Tibial nerve (tissue), 4 donors: Measurements from ENCODE around the gene KCNH8. TPM values are rescaled to one million over a fixed set of nuclear protein-coding genes. Genes with fewer than 3 reads are reported as not detected.
"Not testable (repeated sequence)": the region's sequence is repeated elsewhere in the genome, so short reads cannot be mapped to it uniquely, and the experiment has no call there.

Source experiments
- DNase-seq, 2 donors: peaks; one replicate each; pipeline ENCODE4 v3.0.0-alpha.2; 2019; ENCODE audit warnings: low spot score in 2 of 2
- H3K27ac ChIP-seq, 4 donors: fragments of 200-600 bp; sonication (generic) in 3 of 4; one replicate each; pipeline ENCODE4 v1.5.1; 2017 to 2019; ENCODE audit warnings: mild to moderate bottlenecking in 1 of 4
- H3K27me3 ChIP-seq, 2 donors: fragments of 200-600 bp; sonication (generic) in 1 of 2; one replicate each; pipeline versions ENCODE4 v1.5.1 to v1.6.0; 2017 to 2019
- H3K36me3 ChIP-seq, 3 donors: fragments of 200-600 bp; sonication (generic); one replicate each; pipeline ENCODE4 v1.5.1; 2018 to 2019
- H3K4me1 ChIP-seq, 4 donors: fragments of 200-600 bp; sonication (generic) in 3 of 4; one replicate each; pipeline ENCODE4 v1.5.1; 2017 to 2019
- H3K4me3 ChIP-seq, 4 donors: fragments of 200-600 bp; sonication (generic) in 3 of 4; one replicate each; pipeline ENCODE4 v1.5.1; 2017 to 2019; ENCODE audit warnings: mild to moderate bottlenecking in 1 of 4, moderate library complexity in 1 of 4
- H3K9me3 ChIP-seq, 4 donors: fragments of 200-600 bp; sonication (generic) in 3 of 4; one replicate each; pipeline ENCODE4 v1.5.1; 2017 to 2019
- CTCF ChIP-seq, 5 experiments: fragments of 200-600 bp in 3 of 5; fragments of 450-650 bp in 2 of 5; sonication (generic) in 3 of 5; IDR thresholded peaks; one replicate each; pipeline ENCODE4 v1.5.1; 2016 to 2019; ENCODE audit warnings: antibody characterized with exemption in 5 of 5, mild to moderate bottlenecking in 3 of 5, moderate library complexity in 2 of 5
- EP300 ChIP-seq, 2 donors: sonication (generic); formaldehyde crosslinking; IDR thresholded peaks; one replicate each; pipeline ENCODE4 v1.6.1; 2017; ENCODE audit warnings: antibody characterized with exemption in 2 of 2, mild to moderate bottlenecking in 1 of 2
- POLR2A ChIP-seq, 2 donors: fragments of 450-650 bp; IDR thresholded peaks; one replicate each; pipeline ENCODE4 v1.6.1; 2017; ENCODE audit warnings: antibody characterized with exemption in 2 of 2, mild to moderate bottlenecking in 2 of 2, moderate library complexity in 2 of 2
- WGBS, 2 donors: methylation state at CpG; one replicate each; pipeline ENCODE4 v1.1.5; 2018; 5-methylcytosine and 5-hydroxymethylcytosine counted together
- total RNA-seq, 4 donors: library from RNA; depleted of rRNA; stranded (reverse); fragments of >200 nt; gene quantifications; one replicate each; pipeline ENCODE4 v1.1.0, GENCODE V29; 2016

Gene KCNH8
- total RNA-seq, 4 donors from 2014 or later, result 0.22 to 0.98 (median 0.51) TPM

- no peak for DNase-seq
- no peaks in the 10 kb centered on the region for H3K4me1 ChIP-seq
- WGBS, 2 donors, result 74 to 79% methylated on average over 3 of the region's 3 CpGs
- no peak overlapping the region for H3K27ac ChIP-seq
- no peaks in the 10 kb centered on the region for H3K9me3 ChIP-seq
- TF ChIP-seq CTCF (IDR thresholded peaks at IDR 0.05), result no peak
- no peak for TF ChIP-seq POLR2A (IDR thresholded peaks at IDR 0.05)
- TF ChIP-seq EP300 (IDR thresholded peaks at IDR 0.05), result no peak
- H3K27me3 ChIP-seq, result no peaks in the 10 kb centered on the region
- no peak overlapping the region for H3K4me3 ChIP-seq
- H3K36me3 ChIP-seq, result no peaks in the 10 kb centered on the region
Observed at GRCh38 chr3:19228167-19228566, 79.9 kb downstream of the KCNH8 start.

GRCh38 chr3:19229086-19229485 is 80.8 kb downstream of the KCNH8 start:
- H3K27ac ChIP-seq, result no peak overlapping the region
- TF ChIP-seq EP300 (IDR thresholded peaks at IDR 0.05), result no peak
- no peak for TF ChIP-seq POLR2A (IDR thresholded peaks at IDR 0.05)
- TF ChIP-seq CTCF (IDR thresholded peaks at IDR 0.05), result no peak
- no peak for DNase-seq
- 94 to 100% methylated on average over 1 of the region's 1 CpG for WGBS, 2 donors
- no peak overlapping the region for H3K4me3 ChIP-seq
- no peaks in the 10 kb centered on the region for H3K9me3 ChIP-seq
- H3K27me3 ChIP-seq, result no peaks in the 10 kb centered on the region
- no peaks in the 10 kb centered on the region for H3K36me3 ChIP-seq
- H3K4me1 ChIP-seq, result no peaks in the 10 kb centered on the region

GRCh38 chr3:19229881-19230280 is 81.6 kb downstream of the KCNH8 start:
- not testable (repeated sequence) for H3K4me1 ChIP-seq, H3K9me3 ChIP-seq, H3K4me3 ChIP-seq, H3K27ac ChIP-seq, DNase-seq, H3K27me3 ChIP-seq, H3K36me3 ChIP-seq
- 74 to 76% methylated on average over 3 of the region's 3 CpGs for WGBS, 2 donors

- 89% methylated on average over 4 of the region's 4 CpGs for WGBS, 2 donors
Observed at GRCh38 chr3:19231792-19232461, 83.6 kb downstream of the KCNH8 start.

GRCh38 chr3:19232566-19232965 is 84.3 kb downstream of the KCNH8 start:
- Histone ChIP-seq H3K36me3 (no peaks in the 10 kb centered on the region), H3K9me3 (no peaks in the 10 kb centered on the region), H3K4me1 (no peaks in the 10 kb centered on the region), H3K27me3 (no peaks in the 10 kb centered on the region), H3K27ac (no peak overlapping the region), H3K4me3 (no peak overlapping the region)
- TF ChIP-seq POLR2A (IDR thresholded peaks at IDR 0.05) (no peak), EP300 (IDR thresholded peaks at IDR 0.05) (no peak), CTCF (IDR thresholded peaks at IDR 0.05) (no peak)
- DNase-seq, result no peak
- 76 to 79% methylated on average over 2 of the region's 2 CpGs for WGBS, 2 donors

More at GRCh38 chr3:19231792-19232461, 83.6 kb downstream of the KCNH8 start:
- Histone ChIP-seq H3K4me1 (no peaks in the 10 kb centered on the region), H3K36me3 (no peaks in the 10 kb centered on the region), H3K27ac (no peak overlapping the region), H3K4me3 (no peak overlapping the region), H3K27me3 (no peaks in the 10 kb centered on the region), H3K9me3 (no peaks in the 10 kb centered on the region)
- TF ChIP-seq EP300 (IDR thresholded peaks at IDR 0.05), result no peak
- TF ChIP-seq POLR2A (IDR thresholded peaks at IDR 0.05), result no peak
- TF ChIP-seq CTCF (IDR thresholded peaks at IDR 0.05), result no peak
- no peak for DNase-seq

GRCh38 chr3:19233882-19234784 is 85.8 kb downstream of the KCNH8 start:
- not testable (repeated sequence) for H3K36me3 ChIP-seq, DNase-seq, H3K27me3 ChIP-seq, H3K4me1 ChIP-seq, H3K9me3 ChIP-seq, H3K4me3 ChIP-seq, H3K27ac ChIP-seq
- WGBS, 2 donors, result 92 to 95% methylated on average over 38 to 47 of the region's 53 CpGs
